Calu3 (cell line): ENCODE measurements around the gene PLN. TPM values are rescaled to one million over a fixed set of nuclear protein-coding genes. Genes with fewer than 3 reads are reported as not detected.

Experiments
- BruUV-seq: library from RNA; stranded (reverse); fragments of 400-500 nt; replicated peaks from 2 replicates; lab custom pipeline; 2021; lab: Mats Ljungman, UMichigan
- CTCF ChIA-PET: fragments of 300-600 bp; sonication (Branson Sonifier 250); formaldehyde crosslinking; loops from one replicate; lab custom pipeline; 2022; ENCODE audit warnings: antibody characterized with exemption; lab: Charles Lee
- DNase-seq: peaks from one replicate; pipeline ENCODE4 v3.0.0; 2022
- H3K27ac Mint-ChIP-seq: one replicate; pipeline ENCODE4 v1.8.0; 2022; ENCODE audit warnings: mixed read lengths; ENCODE audit not compliant: unreplicated experiment
- H3K27me3 Mint-ChIP-seq: one replicate; pipeline ENCODE4 v1.8.0; 2022; ENCODE audit warnings: mixed read lengths; ENCODE audit not compliant: unreplicated experiment
- H3K36me3 Mint-ChIP-seq: one replicate; pipeline ENCODE4 v1.8.0; 2022; ENCODE audit warnings: mild to moderate bottlenecking, moderate library complexity, mixed read lengths; ENCODE audit not compliant: insufficient read depth, unreplicated experiment
- H3K4me1 Mint-ChIP-seq: one replicate; pipeline ENCODE4 v1.8.0; 2022; ENCODE audit warnings: mild to moderate bottlenecking, low read depth, mixed read lengths; ENCODE audit not compliant: unreplicated experiment
- H3K4me3 Mint-ChIP-seq: one replicate; pipeline ENCODE4 v1.8.0; 2022; ENCODE audit warnings: mild to moderate bottlenecking, low read depth, moderate library complexity, mixed read lengths; ENCODE audit not compliant: unreplicated experiment
- H3K9me3 Mint-ChIP-seq: one replicate; pipeline ENCODE4 v1.8.0; 2022; ENCODE audit warnings: low read depth, mixed read lengths; ENCODE audit not compliant: unreplicated experiment
- CTCF ChIP-seq: fragments of 200-600 bp; IDR thresholded peaks from one replicate; pipeline ENCODE4 v1.8.0; 2022; ENCODE audit warnings: antibody characterized with exemption; ENCODE audit not compliant: unreplicated experiment
- intact Hi-C: fragments of 100-400 bp; cut with micrococcal nuclease; formaldehyde crosslinking; loops from one replicate; pipeline ENCODE4 v1.10.0; 2022; ENCODE audit not compliant: unreplicated experiment
- total RNA-seq: library from RNA; stranded (reverse); gene quantifications from 2 replicates; pipeline ENCODE4 v1.2.3, GENCODE V29; 2022

PLN gene
- total RNA-seq, 1 experiment from 2014 or later, result not detected

GRCh38 chr6:118522422-118522821 is 25.7 kb upstream of the PLN start:
- intact Hi-C loops, result no loop called here
- Mint-ChIP-seq H3K4me3 (no peak overlapping the region), H3K27ac (no peak overlapping the region), H3K4me1 (no peaks in the 10 kb centered on the region), H3K36me3 (no peaks in the 10 kb centered on the region), H3K27me3 (no peaks in the 10 kb centered on the region), H3K9me3 (no peaks in the 10 kb centered on the region)
- no peak for TF ChIP-seq CTCF
- no TSS peak for BruUV-seq
- DNase-seq, result no peak
- CTCF ChIA-PET, result no interaction called here

GRCh38 chr6:118523216-118523615 is 24.9 kb upstream of the PLN start:
- Mint-ChIP-seq H3K36me3 (no peaks in the 10 kb centered on the region), H3K9me3 (no peaks in the 10 kb centered on the region), H3K4me3 (no peak overlapping the region), H3K27me3 (no peaks in the 10 kb centered on the region), H3K4me1 (no peaks in the 10 kb centered on the region), H3K27ac (no peak overlapping the region)
- no peak for TF ChIP-seq CTCF
- DNase-seq, result no peak
- no TSS peak for BruUV-seq
- intact Hi-C loops, result no loop called here
- CTCF ChIA-PET, result no interaction called here

GRCh38 chr6:118524686-118525085 is 23.4 kb upstream of the PLN start:
- no peaks in the 10 kb centered on the region for H3K4me1 Mint-ChIP-seq
- H3K27me3 Mint-ChIP-seq, result no peaks in the 10 kb centered on the region
- DNase-seq, result no peak
- no TSS peak for BruUV-seq
- intact Hi-C loops, result no loop called here
- no peak overlapping the region for H3K4me3 Mint-ChIP-seq
- H3K27ac Mint-ChIP-seq, result no peak overlapping the region
- no peaks in the 10 kb centered on the region for H3K9me3 Mint-ChIP-seq
- CTCF ChIA-PET, result no interaction called here
- no peaks in the 10 kb centered on the region for H3K36me3 Mint-ChIP-seq
- no peak for TF ChIP-seq CTCF

- CTCF ChIA-PET, result no interaction called here
Observed at GRCh38 chr6:118525913-118526780, 21.9 kb upstream of the PLN start.

More at GRCh38 chr6:118525913-118526780, 21.9 kb upstream of the PLN start:
- H3K4me1 Mint-ChIP-seq, result no peaks in the 10 kb centered on the region
- intact Hi-C loops, result no loop called here
- no peak overlapping the region for H3K4me3 Mint-ChIP-seq
- peaks cover 2% of the 10 kb centered on the region for H3K9me3 Mint-ChIP-seq
- no peaks in the 10 kb centered on the region for H3K27me3 Mint-ChIP-seq
- H3K27ac Mint-ChIP-seq, result no peak overlapping the region
- H3K36me3 Mint-ChIP-seq, result no peaks in the 10 kb centered on the region
- no TSS peak for BruUV-seq
- DNase-seq, result no peak
- TF ChIP-seq CTCF, result no peak
